Right lobe of liver (tissue), 6 donors: ENCODE results near the gene XPR1. TPM values are rescaled to one million over a fixed set of nuclear protein-coding genes. Genes with fewer than 3 reads are reported as not detected.

Experiments used
- ATAC-seq, 4 donors: fragments of 200-7000 bp; cut with Tn5 transposase; one replicate each; pipeline ENCODE4 v1.9.1; 2020; ENCODE audit warnings: mild to moderate bottlenecking in 4 of 4, moderate library complexity in 4 of 4
- DNase-seq, 3 donors: peaks; one replicate each; pipeline ENCODE4 v3.0.0-alpha.2; 2020
- H3K27ac ChIP-seq, 3 donors: fragments of 200-600 bp; one replicate each; pipeline ENCODE4 v1.8.0; 2022
- H3K27me3 ChIP-seq, 2 donors: fragments of 200-600 bp; one replicate each; pipeline ENCODE4 v1.8.0; 2022
- H3K36me3 ChIP-seq, 4 donors: fragments of 200-600 bp; sonication (generic) in 1 of 4; one replicate each; pipeline versions ENCODE4 v1.5.1 to v1.8.0; 2017 to 2022; ENCODE audit warnings: control low read depth in 1 of 4
- H3K4me1 ChIP-seq, 4 donors: fragments of 200-600 bp; sonication (generic) in 1 of 4; one replicate each; pipeline versions ENCODE4 v1.5.1 to v1.8.0; 2017 to 2022; ENCODE audit warnings: control low read depth in 1 of 4
- H3K4me3 ChIP-seq, 3 donors: fragments of 200-600 bp; one replicate each; pipeline ENCODE4 v1.8.0; 2022
- H3K9me3 ChIP-seq, 4 donors: fragments of 200-600 bp; sonication (generic) in 1 of 4; one replicate each; pipeline versions ENCODE4 v1.5.1 to v1.8.0; 2017 to 2022; ENCODE audit warnings: control low read depth in 1 of 4
- POLR2A ChIP-seq: fragments of 450-650 bp; IDR thresholded peaks from one replicate; pipeline ENCODE4 v1.6.1; 2017; ENCODE audit warnings: antibody characterized with exemption, mild to moderate bottlenecking
- WGBS: methylation state at CpG from one replicate; pipeline ENCODE4 v1.1.6; 2018; ENCODE audit warnings: low coverage, low lambda C conversion rate; ENCODE audit not compliant: insufficient coverage; ENCODE audit errors: missing lambda C conversion rate; 5-methylcytosine and 5-hydroxymethylcytosine counted together
- intact Hi-C, 2 donors: fragments of 100-400 bp; cut with DNase I; formaldehyde crosslinking; loops; one replicate each; pipeline versions ENCODE4 v1.11.2 to v1.14.1; 2022
- total RNA-seq, 6 experiments: library from RNA; depleted of rRNA in 2 of 6; stranded (reverse); fragments of >200 nt in 2 of 6; fragmentation: NEBNext Ultra II Directional in 3 of 6; extraction: Animal tissue kit (Norgen Biotek cat#: 25700) in 3 of 6; gene quantifications; one replicate each; pipeline versions ENCODE4 v1.1.0 to v1.2.4, GENCODE V29; 2016 to 2023
- TF ChIP-seq, protein P1 (sequence below), 4 donors: fragments of 200-600 bp in 3 of 4; fragments of 450-650 bp in 1 of 4; IDR thresholded peaks; one replicate each; pipeline versions ENCODE4 v1.5.1 to v1.8.0; 2016 to 2022; ENCODE audit warnings: antibody characterized with exemption in 4 of 4, mild to moderate bottlenecking in 2 of 4
- donor health status: DM: no; HTN: yes; CAD: no.
- donor health status: DM: no; HTN: no; CAD: no.
- donor health status: DM: no; HTN: no; CAD: no.
- donor health status: DM: no; HTN: yes; CAD: no.
- donor health status: DM: no; HTN: yes; CAD: no.

XPR1 gene
- total RNA-seq, 6 experiments from 2014 or later = 5.9 to 10.0 (median 9.0) TPM

DNA sequence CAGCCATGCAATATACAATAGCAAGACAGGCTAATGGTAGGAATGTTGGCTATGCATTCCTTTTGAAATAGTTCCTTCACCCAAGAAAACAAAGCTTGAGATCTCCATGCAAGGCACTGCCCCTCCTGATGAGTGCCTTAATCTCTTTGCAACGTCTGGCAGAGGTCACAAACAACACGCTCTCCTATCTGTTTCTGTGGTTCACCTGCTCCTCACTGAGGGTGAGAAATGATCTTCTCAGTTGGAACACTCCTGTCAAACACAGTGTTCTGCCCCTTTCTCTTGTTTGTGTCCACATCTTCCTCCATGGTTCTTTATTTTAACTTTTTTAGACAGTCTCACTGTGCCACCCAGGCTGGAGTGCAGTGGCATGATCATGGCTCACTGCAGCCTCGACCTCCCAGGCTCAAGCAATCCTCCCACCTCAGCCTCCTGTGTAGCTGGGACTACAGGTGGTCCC lies 21.2 kb upstream of the XPR1 start:
- Histone ChIP-seq H3K4me1 (no peaks in the 10 kb centered on the region), H3K4me3 (no peak overlapping the region), H3K36me3 (no peaks in the 10 kb centered on the region), H3K27ac (no peak overlapping the region), H3K27me3 (no peaks in the 10 kb centered on the region), H3K9me3 (no peaks in the 10 kb centered on the region)
- DNase-seq (no peak), ATAC-seq (no peak)
- TF ChIP-seq, protein P1, sequence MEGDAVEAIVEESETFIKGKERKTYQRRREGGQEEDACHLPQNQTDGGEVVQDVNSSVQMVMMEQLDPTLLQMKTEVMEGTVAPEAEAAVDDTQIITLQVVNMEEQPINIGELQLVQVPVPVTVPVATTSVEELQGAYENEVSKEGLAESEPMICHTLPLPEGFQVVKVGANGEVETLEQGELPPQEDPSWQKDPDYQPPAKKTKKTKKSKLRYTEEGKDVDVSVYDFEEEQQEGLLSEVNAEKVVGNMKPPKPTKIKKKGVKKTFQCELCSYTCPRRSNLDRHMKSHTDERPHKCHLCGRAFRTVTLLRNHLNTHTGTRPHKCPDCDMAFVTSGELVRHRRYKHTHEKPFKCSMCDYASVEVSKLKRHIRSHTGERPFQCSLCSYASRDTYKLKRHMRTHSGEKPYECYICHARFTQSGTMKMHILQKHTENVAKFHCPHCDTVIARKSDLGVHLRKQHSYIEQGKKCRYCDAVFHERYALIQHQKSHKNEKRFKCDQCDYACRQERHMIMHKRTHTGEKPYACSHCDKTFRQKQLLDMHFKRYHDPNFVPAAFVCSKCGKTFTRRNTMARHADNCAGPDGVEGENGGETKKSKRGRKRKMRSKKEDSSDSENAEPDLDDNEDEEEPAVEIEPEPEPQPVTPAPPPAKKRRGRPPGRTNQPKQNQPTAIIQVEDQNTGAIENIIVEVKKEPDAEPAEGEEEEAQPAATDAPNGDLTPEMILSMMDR (IDR thresholded peaks at IDR 0.05) = no peak
- no peak for TF ChIP-seq POLR2A
- intact Hi-C loops = no loop called here
- WGBS = 64% methylated on average over 3 of the region's 3 CpGs

DNA sequence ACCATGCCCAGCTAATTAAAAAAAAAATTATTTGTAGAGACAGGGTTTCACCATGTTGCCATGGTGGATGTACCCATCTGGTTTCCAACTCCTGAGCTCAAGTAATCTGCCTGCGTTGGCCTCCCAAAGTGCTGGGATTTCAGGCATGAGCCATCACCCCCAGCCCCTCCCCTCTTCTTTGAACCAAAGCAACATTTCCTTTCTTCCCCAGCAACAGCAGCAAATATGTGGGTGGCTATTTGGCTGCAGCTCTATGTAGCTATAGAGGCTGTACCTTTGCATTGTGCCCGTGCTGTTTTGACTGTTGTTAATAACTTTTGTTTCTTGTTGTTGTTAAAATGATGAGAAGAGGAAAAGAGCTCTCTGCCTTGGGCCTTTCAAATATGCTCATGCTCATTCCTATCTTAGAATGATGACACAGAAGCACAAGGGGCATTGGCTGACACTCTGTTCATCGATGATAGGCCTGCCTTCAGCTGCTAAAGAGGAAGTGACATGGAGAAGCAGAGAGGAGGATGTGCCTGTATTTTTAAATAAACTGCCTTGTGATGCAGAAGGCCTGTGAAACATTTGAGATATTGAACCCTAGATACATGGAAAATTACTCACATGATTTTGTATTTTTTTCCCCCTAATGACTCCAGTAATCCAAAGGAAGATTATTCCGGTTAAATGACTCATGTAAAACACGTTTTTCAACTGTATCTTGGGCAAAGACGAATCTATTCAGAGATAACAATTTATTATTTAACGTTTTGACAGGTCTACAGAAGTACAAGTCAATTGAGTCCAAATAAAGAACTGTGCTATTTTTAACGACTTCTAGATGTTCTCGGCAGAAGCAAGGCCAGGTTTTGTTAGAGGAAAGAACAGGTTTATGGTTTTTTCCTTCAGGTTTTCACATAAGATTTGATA lies 20.5 kb upstream of the XPR1 start:
- peak overlapping the region in 1 of 3 donors; percentile 14 for H3K27ac ChIP-seq

DNA sequence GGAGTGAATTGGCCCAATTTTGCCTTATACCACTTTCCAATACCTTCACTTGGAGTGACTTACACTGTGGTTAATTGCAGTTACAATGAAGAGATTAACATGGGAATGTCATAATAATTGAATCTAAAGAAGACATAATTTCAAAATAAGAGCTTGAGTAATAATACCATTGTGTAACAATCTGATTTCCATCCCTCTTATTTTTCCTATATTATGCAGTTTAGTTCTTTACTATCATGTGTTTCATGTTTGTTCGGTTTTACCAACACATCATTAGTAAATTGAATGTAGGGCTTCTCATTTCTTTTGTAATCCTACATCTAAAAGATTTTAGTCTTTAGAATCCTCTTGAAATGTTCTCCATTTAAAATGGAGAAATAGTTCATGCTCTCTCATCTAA lies 19.2 kb upstream of the XPR1 start:
- H3K27ac ChIP-seq = no peak overlapping the region
- DNase-seq (no peak), ATAC-seq (no peak)
- H3K9me3 ChIP-seq = no peaks in the 10 kb centered on the region
- intact Hi-C loops = no loop called here
- WGBS = 73% methylated on average over 1 of the region's 1 CpG
- H3K4me1 ChIP-seq = no peaks in the 10 kb centered on the region
- no peaks in the 10 kb centered on the region for H3K36me3 ChIP-seq
- H3K4me3 ChIP-seq = no peak overlapping the region
- H3K27me3 ChIP-seq = no peaks in the 10 kb centered on the region
- no peak for TF ChIP-seq POLR2A
- TF ChIP-seq, protein P1 (IDR thresholded peaks at IDR 0.05) = no peak

More for the DNA sequence above, 20.5 kb upstream of the XPR1 start:
- H3K4me3 ChIP-seq = no peak overlapping the region
- H3K27me3 ChIP-seq = no peaks in the 10 kb centered on the region
- WGBS = 47% methylated on average over 8 of the region's 9 CpGs
- intact Hi-C loops = no loop called here
- H3K9me3 ChIP-seq = no peaks in the 10 kb centered on the region
- TF ChIP-seq, protein P1 (IDR thresholded peaks at IDR 0.05) = no peak
- TF ChIP-seq POLR2A = no peak
- ATAC-seq (peak in 3 of 4 donors; percentile 42 to 73 (median 47)), DNase-seq (no peak)
- no peaks in the 10 kb centered on the region for H3K4me1 ChIP-seq
- H3K36me3 ChIP-seq = no peaks in the 10 kb centered on the region

DNA sequence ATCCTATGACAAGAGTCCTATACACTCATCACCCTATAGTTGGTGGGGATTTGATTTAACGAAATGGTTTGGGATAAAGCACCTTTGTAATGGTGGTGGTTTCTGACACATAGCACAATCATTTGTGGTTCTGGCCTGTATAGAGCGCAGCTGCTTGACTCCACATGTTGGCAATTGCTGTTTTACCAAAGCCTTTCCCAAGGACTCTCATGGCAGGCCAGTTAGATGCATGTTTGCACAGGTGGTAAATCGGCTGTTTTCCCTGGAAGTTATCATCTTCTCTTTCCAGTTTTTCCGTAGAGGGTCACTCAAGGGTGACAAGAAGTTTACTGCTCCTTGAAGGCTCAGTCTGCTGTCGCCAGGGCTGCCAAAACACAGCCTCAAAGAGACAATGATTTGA lies 17.1 kb upstream of the XPR1 start:
- TF ChIP-seq POLR2A = no peak
- TF ChIP-seq, protein P1 (IDR thresholded peaks at IDR 0.05) = no peak
- no peaks in the 10 kb centered on the region for H3K9me3 ChIP-seq
- DNase-seq = no peak
- 40% methylated on average over 5 of the region's 5 CpGs for whole genome bisulfite sequencing
- no peak for ATAC-seq
- H3K36me3 ChIP-seq = no peaks in the 10 kb centered on the region
- no peaks in the 10 kb centered on the region for H3K4me1 ChIP-seq
- intact Hi-C loops = no loop called here
- H3K27me3 ChIP-seq = no peaks in the 10 kb centered on the region
- H3K27ac ChIP-seq = no peak overlapping the region
- H3K4me3 ChIP-seq = no peak overlapping the region
